Measurements from ENCODE around the gene PIEZO2.

PIEZO2 gene

GRCh38 chr18:10834128-10834815, 315.1 kb downstream of the PIEZO2 start:
- DNase-seq, result no peak

- no peak for DNase-seq
Observed at GRCh38 chr18:10833656-10834055, 315.7 kb downstream of the PIEZO2 start.

GRCh38 chr18:10826400-10826799, 323.0 kb downstream of the PIEZO2 start:
- no peak for DNase-seq

- DNase-seq, result no peak
Observed at GRCh38 chr18:10822456-10822855, 326.9 kb downstream of the PIEZO2 start.

- DNase-seq, result no peak
Observed at GRCh38 chr18:10820681-10821080, 328.7 kb downstream of the PIEZO2 start.

GRCh38 chr18:10814336-10814735, 335.0 kb downstream of the PIEZO2 start:
- no peak for DNase-seq

- DNase-seq, result no peak
Observed at GRCh38 chr18:10805587-10806118, 343.7 kb downstream of the PIEZO2 start.

- peak; percentile 58 for DNase-seq
Observed at GRCh38 chr18:10804126-10804525, 345.2 kb downstream of the PIEZO2 start.

GRCh38 chr18:10798727-10799550, 350.4 kb downstream of the PIEZO2 start:
- DNase-seq, result no peak

GRCh38 chr18:10797896-10798295, 351.5 kb downstream of the PIEZO2 start:
- DNase-seq, result peak; percentile 95

GRCh38 chr18:10794771-10795170, 354.6 kb downstream of the PIEZO2 start:
- no peak for DNase-seq

GRCh38 chr18:10793730-10794370, 355.5 kb downstream of the PIEZO2 start:
- no peak for DNase-seq

GRCh38 chr18:10792181-10792580, 357.2 kb downstream of the PIEZO2 start:
- no peak for DNase-seq

GRCh38 chr18:10791169-10791831, 358.1 kb downstream of the PIEZO2 start:
- DNase-seq, result no peak

GRCh38 chr18:10789180-10789579, 360.2 kb downstream of the PIEZO2 start:
- DNase-seq, result no peak

- DNase-seq, result peak; percentile 42
Observed at GRCh38 chr18:10787293-10787901, 362.0 kb downstream of the PIEZO2 start.

- DNase-seq, result no peak
Observed at GRCh38 chr18:10785798-10786197, 363.6 kb downstream of the PIEZO2 start.

GRCh38 chr18:10784596-10785202, 364.7 kb downstream of the PIEZO2 start:
- no peak for DNase-seq

GRCh38 chr18:10783941-10784340, 365.4 kb downstream of the PIEZO2 start:
- DNase-seq, result no peak

GRCh38 chr18:10776493-10776892, 372.9 kb downstream of the PIEZO2 start:
- no peak for DNase-seq

- no peak for DNase-seq
Observed at GRCh38 chr18:10775026-10775425, 374.3 kb downstream of the PIEZO2 start.

Data from DMS79 treated with DMSO at 0.1 percent for 48 hours (cell line).